ENCODE results near the gene LCAT. TPM values are rescaled to one million over a fixed set of nuclear protein-coding genes. Genes with fewer than 3 reads are reported as not detected.

The LCAT gene
- total RNA-seq, 4 donors from 2014 or later: 6.4 to 16.5 (median 12.1) TPM

DNA sequence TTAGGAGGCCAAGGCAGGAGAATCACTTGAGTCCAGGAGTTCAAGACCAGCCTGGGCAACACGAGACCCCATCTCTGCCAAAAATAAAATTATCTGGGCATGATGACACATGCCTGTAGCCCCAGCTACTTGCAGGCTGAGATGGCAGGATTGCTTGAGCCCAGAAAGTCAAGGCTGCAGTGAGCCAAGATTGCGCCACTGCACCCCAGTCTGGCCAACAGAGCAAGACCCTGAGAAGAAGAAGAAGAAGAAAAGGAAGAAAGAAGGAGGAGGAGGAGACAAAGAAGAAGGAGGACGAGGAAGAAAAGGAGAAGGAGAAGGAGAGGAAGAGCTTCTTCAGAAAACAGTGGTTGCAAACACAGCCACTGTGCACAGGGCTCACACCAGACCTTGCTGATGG is 44.8 kb upstream of the LCAT start:
- TF ChIP-seq CTCF (IDR thresholded peaks at IDR 0.05) (no peak), POLR2A (IDR thresholded peaks at IDR 0.05) (no peak)
- intact Hi-C loops (cut with DNase I; ENCODE audit: low total_unique reads): no loop called here
- H3K4me3 ChIP-seq (ENCODE audit: low read depth, poor library complexity, severe bottlenecking): no peak overlapping the region
- 78 to 86% methylated on average over 3 of the region's 3 CpGs for WGBS, 2 donors
- no peak for DNase-seq (ENCODE audit: low spot score in 2 of 2)

- TF ChIP-seq POLR2A (IDR thresholded peaks at IDR 0.05): no peak
- 73 to 88% methylated on average over 11 of the region's 11 CpGs for WGBS, 2 donors
- no peak overlapping the region for H3K4me3 ChIP-seq (ENCODE audit: low read depth, poor library complexity, severe bottlenecking)
- DNase-seq (ENCODE audit: low spot score in 2 of 2): no peak
- intact Hi-C loops (cut with DNase I; ENCODE audit: low total_unique reads): no loop called here
Measured at GRCh38 chr16:67987460-67988160, 43.7 kb upstream of the LCAT start.

DNA sequence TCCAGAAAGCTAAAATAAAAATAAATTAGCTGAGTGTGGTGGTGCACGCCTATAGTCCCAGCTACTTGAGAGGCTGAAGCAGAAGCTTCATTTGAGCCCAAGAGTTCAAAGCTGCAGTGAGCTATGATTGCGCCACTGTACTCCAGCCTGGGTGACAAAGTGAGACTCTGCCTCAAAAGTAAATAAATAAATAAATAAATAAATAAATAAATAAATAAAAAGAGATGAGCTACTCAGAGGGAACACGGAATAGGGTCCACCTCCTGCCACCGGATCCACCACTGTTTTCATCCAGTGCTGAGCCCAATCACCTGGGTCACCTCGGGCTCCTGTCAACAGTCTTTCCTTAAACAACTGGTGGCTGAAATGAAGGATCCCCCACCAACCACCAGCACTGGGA is 43.0 kb upstream of the LCAT start:
- intact Hi-C loops (cut with DNase I; ENCODE audit: low total_unique reads): no loop called here
- WGBS, 2 donors: 88 to 97% methylated on average over 5 of the region's 5 CpGs
- no peak overlapping the region for H3K4me3 ChIP-seq (ENCODE audit: low read depth, poor library complexity, severe bottlenecking)
- DNase-seq (ENCODE audit: low spot score in 2 of 2): no peak
- no peak for TF ChIP-seq CTCF (IDR thresholded peaks at IDR 0.05)
- TF ChIP-seq POLR2A (IDR thresholded peaks at IDR 0.05): no peak

DNA sequence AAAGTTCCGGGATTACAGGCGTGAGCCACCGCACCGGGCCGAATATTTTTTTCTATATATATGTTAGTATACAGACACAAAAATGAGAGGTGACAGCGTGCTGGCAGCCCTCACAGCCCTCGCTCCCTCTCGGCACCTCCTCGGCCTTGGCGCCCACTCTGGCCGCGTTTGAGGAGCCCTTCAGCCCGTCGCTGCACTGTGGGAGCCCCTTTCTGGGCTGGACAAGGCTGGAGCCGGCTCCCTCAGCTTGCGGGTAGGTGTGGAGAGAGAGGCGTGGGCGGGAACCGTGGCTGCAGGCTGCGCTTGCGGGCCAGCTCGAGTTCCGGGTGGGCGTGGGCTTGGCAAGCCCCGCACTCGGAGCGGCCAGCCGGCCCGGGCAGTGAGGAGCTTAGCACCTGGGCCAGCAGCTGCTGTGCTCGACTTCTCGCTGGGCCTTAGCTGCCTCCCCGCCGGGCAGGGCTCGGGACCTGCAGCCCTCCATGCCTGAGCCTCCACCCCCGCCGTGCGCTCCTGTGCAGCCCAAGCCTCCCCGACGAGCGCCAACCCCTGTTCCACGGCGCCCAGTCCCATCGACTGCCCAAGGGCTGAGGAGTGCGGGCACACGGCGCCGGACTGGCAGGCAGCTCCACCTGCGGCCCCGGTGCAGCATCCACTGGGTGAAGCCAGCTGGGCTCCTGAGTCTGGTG is 38.2 kb upstream of the LCAT start:
- TF ChIP-seq POLR2A (IDR thresholded peaks at IDR 0.05) (no peak), CTCF (IDR thresholded peaks at IDR 0.05) (no peak)
- 94 to 96% methylated on average over 44 to 49 of the region's 49 CpGs for WGBS, 2 donors
- intact Hi-C loops (cut with DNase I; ENCODE audit: low total_unique reads): no loop called here
- no peak overlapping the region for H3K4me3 ChIP-seq (ENCODE audit: low read depth, poor library complexity, severe bottlenecking)
- DNase-seq (ENCODE audit: low spot score in 2 of 2): no peak

- TF ChIP-seq POLR2A (IDR thresholded peaks at IDR 0.05) (no peak), CTCF (IDR thresholded peaks at IDR 0.05) (no peak)
- 67 to 68% methylated on average over 56 to 59 of the region's 62 CpGs for WGBS, 2 donors
- no peak within 1 kb of the TSS for H3K4me3 ChIP-seq (ENCODE audit: low read depth, poor library complexity, severe bottlenecking)
- no peak for DNase-seq (ENCODE audit: low spot score in 2 of 2)
- intact Hi-C loops (cut with DNase I; ENCODE audit: low total_unique reads): no loop called here
Measured at GRCh38 chr16:67979955-67980678, 36.2 kb upstream of the LCAT start, which contains the start of gene DPEP3. Gene DPEP3, minus strand, starts transcription at chr16:67980499. Its CDS starts 119 bp downstream, at chr16:67980380.
